ENCODE results near the gene ZNF107.

Gene ZNF107

GRCh38 chr7:64665980-64666662 lies at the start of gene ZNF107:
ZNF107 (plus strand) TSS chr7:64666133; CDS start chr7:64666283, 150 bp downstream.
- peak; percentile 94 for DNase-seq

- no peak for DNase-seq
Measured at GRCh38 chr7:64618785-64619456, 47.0 kb upstream of the ZNF107 start.

- no peak for DNase-seq
Measured at GRCh38 chr7:64619705-64620104, 46.2 kb upstream of the ZNF107 start.

- no peak for DNase-seq
Measured at GRCh38 chr7:64621656-64622055, 44.3 kb upstream of the ZNF107 start.

- no peak for DNase-seq
Measured at GRCh38 chr7:64625114-64626082, 40.5 kb upstream of the ZNF107 start.

GRCh38 chr7:64626083-64626469 lies 39.9 kb upstream of the ZNF107 start:
- no peak for DNase-seq

- no peak for DNase-seq
Measured at GRCh38 chr7:64626557-64626956, 39.4 kb upstream of the ZNF107 start.

- no peak for DNase-seq
Measured at GRCh38 chr7:64628192-64628591, 37.7 kb upstream of the ZNF107 start.

GRCh38 chr7:64628721-64629120 lies 37.2 kb upstream of the ZNF107 start:
- DNase-seq, result no peak

- DNase-seq, result no peak
Measured at GRCh38 chr7:64630496-64630895, 35.4 kb upstream of the ZNF107 start.

- no peak for DNase-seq
Measured at GRCh38 chr7:64632029-64632428, 33.9 kb upstream of the ZNF107 start.

GRCh38 chr7:64633401-64633800 lies 32.5 kb upstream of the ZNF107 start:
- no peak for DNase-seq

GRCh38 chr7:64634406-64635062 lies 31.4 kb upstream of the ZNF107 start:
- no peak for DNase-seq

- no peak for DNase-seq
Measured at GRCh38 chr7:64636386-64636785, 29.5 kb upstream of the ZNF107 start.

- no peak for DNase-seq
Measured at GRCh38 chr7:64637521-64638445, 28.1 kb upstream of the ZNF107 start.

- no peak for DNase-seq
Measured at GRCh38 chr7:64638822-64639221, 27.1 kb upstream of the ZNF107 start.

GRCh38 chr7:64639267-64640001 lies 26.5 kb upstream of the ZNF107 start:
- no peak for DNase-seq

GRCh38 chr7:64640504-64640903 lies 25.4 kb upstream of the ZNF107 start:
- DNase-seq, result no peak

GRCh38 chr7:64642046-64642445 lies 23.9 kb upstream of the ZNF107 start:
- DNase-seq, result no peak

GRCh38 chr7:64642875-64643274 lies 23.1 kb upstream of the ZNF107 start:
- DNase-seq, result no peak

- DNase-seq, result no peak
Measured at GRCh38 chr7:64643566-64643965, 22.4 kb upstream of the ZNF107 start.
